Right forelimb (tissue), 1 donor: ENCODE data around the gene HOXD10.

Experiments used
- DNase-seq: peaks from one replicate; pipeline ENCODE4 v3.0.0-alpha.2; 2018

Gene HOXD10

DNA sequence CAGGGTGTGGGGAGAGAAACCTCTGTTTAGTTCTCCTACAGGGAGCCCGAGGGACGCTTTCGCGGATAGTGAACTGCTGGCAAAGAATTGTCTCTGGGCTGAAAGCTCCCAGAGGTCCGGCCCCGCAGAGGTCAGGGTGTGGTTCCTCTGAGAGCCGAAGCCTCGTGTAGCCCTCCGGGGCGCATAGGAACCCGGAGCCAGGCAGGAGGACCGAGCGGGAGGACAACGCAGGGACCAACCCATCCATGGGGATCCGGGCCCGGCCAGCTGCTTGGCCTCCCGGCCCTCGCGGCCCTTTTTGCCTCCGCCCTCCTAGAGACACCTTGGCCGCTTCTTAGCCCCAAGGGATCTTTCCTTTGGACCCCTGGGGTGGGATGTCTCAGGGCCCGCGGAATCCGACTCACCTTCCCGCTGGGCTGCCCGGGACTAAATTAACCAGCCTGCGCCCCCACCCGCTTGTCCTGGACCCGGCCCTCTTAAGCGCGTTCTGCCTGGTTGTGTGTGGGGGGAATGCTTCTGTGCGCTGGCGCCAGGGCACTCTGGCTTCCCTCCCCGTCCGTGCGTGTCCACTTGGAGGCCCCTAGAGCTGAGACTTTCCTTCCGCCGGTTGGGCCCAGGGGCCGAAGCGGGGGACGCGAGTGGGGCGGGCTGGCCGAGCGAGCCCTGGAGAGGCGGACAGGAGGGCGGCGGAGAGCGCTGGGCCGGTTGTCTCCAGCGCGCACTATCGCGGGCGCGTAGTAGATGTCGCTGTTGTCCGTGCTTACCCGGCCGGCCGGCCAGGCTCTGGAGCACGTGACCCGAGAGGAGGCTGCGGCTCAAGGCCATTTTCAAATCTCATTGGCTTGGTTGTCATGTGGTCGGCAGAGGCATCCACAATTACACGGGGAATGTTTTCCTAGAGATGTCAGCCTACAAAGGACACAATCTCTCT lies at the start of gene HOXD10:
TSS of gene HOXD10 (plus strand) at position 896 of the 931 bp plus-strand sequence. CDS start 56 bp downstream, outside the sequence.
- DNase-seq = peak; percentile 92

DNA sequence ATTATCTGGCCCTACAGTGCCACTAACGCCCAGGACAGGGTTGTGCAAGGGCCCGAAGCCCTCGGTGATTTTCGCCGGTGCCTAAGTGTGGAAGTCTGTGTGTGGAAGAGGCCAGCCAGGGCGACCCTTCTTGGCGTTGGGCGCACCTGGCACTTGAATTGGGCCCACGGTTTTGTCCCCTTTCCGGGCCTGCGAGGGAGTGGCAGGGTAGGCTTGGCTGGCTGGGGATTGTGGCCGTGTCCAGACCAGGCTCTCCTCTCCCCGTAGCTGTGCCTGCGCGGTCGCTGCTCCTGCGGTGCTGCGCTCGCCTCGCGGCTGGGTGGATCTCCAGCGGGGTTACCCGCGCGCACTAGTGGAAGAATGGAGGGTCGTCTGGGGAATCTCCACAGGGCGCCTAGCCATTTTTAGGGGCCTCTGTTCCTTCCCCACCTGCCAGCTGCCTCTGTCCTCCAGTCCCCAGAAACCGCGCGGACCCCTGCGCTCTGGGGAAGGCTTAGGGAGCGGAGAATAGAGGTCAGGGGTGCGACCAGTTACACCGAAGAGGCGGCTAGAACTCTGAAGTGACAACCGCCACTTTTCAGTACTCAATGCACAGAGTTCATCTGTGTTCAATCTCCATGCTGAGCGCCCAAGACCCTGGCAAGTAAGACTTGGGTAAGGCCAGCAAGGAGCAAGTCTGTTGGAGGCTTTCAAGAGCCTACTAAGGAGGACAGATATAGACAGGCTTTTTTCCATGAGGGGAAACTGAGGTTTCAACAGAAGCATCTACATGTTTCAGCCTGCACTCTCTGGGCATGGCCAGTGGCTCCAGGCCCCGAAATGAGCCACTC lies 48.8 kb upstream of the HOXD10 start:
- peak; percentile 57 for DNase-seq

DNA sequence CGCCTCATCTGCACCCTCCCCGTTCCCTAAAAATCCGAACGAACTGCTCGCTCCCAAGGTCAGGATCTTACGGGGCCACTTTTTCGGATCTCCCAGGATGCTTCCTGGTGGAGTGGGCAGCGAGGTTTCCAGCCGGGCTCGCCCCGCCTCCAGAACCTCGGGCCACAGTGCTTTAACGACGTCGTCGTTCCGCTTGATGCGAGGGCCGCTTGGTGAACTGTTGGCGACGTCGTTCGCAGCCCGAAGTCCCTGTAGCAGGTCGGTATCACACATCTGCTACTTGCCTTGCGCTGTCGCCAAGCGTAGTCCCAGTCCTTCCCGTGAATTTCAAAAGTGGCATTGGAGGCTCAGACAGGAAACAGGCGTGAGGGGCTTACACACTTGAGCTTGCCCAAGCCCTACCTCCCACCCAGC lies 48.2 kb upstream of the HOXD10 start:
- DNase-seq = peak; percentile 44

DNA sequence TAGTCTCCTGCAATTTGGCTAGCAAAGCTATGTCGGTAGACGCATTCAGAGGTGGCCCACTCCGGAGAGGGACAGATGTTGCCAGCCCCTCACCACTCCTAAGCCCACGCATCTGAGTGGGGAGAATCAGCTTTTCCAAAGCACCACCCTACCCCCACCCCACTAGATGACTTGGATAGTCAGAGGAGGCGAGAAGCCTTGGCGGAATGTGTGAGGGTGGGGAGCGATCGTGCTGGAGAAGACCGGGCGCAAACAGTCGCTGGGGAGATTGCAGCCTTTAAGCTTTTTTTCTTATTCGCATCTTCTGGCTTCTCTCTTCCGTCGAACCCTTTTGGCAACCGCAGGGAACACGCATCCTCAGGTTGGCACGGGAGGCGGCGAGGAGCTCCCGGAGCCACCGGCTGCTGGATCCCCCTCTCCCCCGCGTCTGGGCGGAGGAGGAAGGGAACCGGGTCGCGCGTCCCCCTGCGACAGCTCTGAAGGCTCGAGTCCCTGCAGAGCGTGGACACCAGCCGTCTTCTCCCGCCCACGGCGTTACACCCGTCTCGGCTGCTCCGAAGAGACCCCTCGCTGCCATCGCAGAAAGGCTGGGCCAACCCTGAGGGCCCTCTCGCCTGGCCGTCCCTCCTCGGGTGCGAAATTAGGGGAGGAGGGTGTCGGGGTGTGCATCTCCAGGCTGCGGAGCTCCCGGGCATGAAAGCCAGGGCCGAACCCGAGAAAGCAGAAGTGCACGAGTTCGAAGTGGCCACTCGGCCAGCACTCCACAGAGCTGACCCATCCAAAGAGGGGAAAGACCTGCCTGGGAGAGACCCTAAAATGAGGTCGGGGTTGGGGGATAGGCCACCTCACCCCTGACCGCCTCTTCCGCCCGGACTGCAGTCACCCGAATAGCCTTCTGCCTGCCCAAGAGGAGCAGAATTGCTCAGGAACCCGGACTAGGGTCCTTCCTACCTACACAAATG lies 45.0 kb upstream of the HOXD10 start:
- peak; percentile 46 for DNase-seq

DNA sequence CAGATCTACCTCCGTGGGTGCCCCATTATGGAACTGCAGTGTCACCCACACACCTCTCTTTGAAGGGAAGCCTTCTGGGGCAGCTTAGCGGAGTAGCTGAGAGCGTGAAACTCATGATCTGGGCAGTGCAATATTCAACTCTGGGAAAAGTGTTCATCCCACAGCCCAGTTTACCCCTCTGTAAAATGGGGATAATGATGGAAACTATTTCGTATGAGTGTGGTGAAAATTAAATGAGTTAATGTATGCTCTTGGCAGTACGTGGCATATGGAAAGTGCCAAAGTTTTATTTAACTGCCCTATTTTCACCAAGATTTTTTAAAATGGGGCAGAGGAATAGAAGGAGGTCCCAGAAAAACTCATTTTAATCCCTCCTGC lies 44.3 kb upstream of the HOXD10 start:
- DNase-seq = no peak

DNA sequence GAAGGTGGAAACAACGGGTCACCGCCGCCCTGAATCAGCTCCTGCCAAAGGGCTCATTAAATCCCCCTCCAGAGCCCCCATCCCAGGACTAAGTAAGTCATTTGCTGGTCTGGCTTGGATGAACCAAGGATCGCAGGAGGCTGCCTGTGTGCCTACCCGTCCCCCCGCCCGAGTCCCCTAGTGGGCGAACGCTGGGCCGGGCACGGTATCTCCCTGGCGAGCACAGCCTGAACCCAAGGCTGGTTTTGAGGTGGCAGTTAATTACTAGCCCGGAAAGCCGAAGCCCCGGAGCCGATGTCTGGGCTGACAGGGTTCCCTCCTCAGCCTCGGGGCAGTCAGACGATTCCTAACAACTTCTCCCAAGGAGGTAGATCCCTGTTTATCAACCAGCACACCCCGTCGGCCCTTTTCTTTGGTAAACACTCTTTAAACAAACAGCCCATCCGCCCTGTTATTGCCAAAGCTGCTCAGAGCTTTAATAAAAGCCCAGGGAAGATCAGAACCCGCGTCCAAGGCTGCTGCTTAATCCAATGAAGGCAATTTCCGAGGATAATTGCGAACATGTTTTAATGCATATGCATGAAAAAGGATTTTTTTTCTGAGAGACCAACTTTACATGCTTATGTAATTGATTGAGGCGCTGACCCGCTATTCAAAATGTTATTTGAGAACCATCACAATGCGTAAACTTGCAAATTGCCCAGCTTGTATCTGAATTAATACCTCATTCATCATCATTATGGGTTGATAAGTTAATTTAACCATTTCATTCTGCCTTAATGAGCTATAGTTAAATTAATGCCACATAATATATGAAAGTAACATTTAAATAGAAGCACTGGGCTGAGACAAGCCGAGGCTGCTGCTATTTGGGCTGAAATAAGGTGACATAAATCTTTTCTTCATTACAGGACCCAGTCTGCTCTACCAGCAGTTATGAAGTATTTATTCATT lies 43.4 kb upstream of the HOXD10 start:
- peak; percentile 45 for DNase-seq

DNA sequence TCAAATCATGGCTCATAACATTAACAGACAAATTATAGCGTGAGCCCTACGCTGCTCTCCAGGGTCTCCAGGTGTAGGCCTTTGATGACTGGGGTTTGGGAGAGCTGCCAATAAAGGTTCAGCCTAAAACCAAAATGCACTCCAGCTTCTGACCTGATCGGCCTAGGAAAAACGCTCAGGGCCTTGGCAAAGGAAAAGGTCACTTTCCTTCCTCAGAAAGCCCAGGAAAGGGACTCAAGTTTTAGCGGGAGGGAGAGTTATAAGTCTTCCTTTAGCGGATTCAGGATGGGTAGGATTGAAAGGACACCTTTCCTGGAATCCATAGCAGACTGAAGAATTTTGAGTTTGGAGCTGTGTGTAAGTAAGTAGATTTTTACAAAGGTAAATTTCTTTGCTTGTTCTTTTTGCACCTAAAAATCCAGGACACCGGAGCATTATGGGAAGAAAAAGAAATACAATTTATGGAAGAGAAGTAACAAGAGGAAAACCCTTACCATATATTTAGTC lies 41.6 kb upstream of the HOXD10 start:
- DNase-seq = no peak

DNA sequence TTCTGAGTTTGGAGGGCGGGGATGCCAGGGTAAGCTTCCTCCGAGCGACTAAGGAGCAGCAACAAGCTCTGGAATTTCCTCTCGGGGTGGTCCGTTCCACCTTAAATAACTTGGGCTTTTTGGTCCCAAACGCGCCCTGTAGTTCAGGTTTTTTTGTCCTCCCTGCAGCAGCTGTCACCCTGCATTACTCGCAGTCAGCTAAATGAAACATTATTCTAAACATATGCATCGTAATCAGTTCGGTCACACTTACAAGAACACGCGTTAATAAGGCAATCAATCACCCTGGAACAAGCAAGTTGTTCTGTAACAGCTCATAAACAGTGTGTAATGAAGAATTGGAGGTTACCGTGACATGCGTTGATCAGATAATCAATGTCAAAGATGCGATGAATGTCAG lies 41.1 kb upstream of the HOXD10 start:
- peak; percentile 57 for DNase-seq

DNA sequence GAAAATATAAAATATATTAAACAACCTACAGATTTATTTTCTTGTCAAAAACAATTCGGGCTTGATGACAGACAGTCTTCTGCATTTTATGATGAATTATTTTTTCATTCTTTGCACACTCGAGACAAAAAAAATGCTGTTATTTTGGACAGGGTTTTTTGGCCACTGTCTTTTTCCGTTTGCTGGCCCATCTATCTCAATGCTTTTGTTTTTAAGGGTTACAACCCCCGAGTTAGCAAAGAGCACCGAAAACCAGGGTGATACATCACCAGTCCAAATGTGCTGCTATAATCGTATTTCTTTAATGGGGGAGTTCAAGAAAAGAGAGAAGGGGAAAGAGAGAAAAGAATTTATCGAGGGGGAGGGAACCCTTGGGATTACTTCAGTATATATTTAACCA lies 40.5 kb upstream of the HOXD10 start:
- DNase-seq = no peak

DNA sequence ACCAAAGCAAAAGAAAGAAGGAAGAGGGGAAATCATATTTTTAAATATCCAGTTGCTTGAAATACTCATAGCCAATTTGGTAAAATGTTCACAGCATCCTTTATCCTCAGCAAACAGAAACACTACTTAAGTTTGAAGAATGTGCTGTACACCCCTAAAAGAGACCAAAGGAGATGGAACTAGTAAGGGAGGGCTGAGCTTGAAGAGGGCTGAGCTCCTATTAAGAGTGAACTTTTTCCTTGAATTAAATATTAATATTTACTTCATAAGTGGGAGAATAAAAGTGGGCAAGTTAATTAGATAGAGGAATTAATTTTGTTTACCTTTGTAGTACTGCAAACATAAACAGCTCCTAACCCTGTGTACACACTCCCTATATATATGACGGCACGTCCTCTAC lies 39.8 kb upstream of the HOXD10 start:
- DNase-seq = no peak

DNA sequence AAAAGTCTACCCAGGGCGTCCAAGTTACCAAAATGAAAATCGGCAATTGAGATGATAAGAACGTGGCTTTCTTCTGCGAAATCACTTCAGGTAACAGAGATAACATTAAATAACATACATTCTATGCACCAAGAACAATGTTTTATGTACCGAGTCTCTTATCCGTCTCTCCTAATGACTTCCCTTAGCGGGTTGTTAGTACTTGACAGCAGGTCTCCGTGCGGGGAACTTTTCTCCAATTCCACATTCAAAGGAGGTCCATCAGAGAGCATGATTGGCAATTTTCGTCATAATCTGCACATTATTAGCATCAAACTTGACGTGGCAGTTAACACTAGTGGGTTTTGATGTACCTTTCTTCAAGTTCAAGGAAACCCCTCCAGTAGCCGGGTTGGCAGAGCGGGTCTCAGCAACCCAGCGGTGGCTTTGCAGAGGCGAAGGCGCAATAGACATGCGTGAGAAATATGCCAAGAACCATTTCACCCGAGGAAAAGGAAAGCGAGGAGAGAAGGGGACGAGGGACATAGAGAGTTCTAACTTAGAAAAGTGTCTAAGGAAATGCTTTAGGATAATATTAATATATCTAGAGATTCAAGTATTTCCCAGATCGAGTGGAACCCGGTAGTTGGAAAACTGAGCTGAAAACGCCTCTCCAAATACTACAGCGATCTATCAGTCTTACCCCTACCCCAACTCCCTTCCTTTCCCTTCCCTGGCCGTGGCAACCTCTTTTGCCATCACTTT lies 37.9 kb upstream of the HOXD10 start:
- DNase-seq = peak; percentile 46

DNA sequence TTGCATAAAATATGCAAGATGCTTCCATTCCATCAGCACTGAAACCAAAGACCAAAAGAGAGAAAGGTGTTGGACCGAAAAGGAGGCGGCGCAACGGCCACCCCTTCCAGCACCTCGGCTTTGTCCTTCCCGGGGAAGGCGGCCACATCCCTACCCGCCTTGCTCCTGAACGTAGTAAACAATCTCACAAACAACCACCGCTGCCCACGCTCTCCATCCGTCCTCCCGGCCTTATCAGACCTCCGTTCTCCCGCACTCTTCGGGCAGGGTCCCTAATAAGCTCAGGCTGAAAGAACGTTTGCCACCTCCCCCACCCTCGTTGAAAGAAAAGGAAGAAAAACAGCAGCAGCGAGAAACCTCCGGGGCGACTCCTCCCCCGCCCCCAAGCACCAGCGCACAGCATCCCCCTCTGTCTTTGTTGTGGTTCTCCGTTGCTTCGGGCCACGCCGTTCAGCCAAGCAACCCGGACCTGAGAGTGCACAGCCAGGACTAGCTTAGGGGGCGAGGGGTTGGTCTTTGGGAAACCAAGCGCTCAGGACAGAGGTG lies 37.2 kb upstream of the HOXD10 start:
- DNase-seq = no peak

DNA sequence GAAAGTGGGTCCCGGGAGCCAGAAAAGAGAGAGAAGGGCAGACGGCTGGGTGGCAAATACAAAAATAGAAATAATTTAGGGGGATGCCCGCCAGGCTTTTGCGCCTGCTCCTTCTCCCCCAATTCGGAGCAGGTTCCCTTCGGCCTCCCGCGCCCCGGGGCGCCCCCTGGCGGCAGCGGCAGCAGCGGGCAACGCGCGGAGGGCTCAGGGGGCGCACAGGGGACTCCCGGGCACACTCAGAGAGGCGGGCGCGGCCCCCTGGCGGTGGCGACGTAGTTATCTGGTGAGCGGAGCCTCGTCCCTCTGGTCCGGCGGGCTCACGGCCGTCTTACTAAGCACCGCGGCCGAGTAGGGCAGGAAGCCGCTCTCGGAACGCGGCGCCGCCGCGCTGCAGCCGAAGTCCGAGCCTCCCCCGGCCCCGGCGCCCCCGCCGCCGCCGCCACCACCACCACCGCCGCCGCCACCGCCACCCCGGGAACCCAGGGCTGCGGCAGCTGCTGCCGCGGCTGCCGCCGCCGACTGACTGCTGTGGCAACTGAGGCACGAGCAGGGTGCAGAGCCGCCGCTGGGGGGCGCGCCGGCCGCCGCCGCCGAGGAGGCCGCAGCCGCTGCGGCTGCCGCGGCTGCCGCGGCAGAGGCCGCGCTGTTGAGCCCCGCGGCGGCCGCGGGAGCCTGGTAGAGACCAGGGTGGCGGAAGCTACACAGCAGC lies 36.6 kb upstream of the HOXD10 start:
- DNase-seq = peak; percentile 73

DNA sequence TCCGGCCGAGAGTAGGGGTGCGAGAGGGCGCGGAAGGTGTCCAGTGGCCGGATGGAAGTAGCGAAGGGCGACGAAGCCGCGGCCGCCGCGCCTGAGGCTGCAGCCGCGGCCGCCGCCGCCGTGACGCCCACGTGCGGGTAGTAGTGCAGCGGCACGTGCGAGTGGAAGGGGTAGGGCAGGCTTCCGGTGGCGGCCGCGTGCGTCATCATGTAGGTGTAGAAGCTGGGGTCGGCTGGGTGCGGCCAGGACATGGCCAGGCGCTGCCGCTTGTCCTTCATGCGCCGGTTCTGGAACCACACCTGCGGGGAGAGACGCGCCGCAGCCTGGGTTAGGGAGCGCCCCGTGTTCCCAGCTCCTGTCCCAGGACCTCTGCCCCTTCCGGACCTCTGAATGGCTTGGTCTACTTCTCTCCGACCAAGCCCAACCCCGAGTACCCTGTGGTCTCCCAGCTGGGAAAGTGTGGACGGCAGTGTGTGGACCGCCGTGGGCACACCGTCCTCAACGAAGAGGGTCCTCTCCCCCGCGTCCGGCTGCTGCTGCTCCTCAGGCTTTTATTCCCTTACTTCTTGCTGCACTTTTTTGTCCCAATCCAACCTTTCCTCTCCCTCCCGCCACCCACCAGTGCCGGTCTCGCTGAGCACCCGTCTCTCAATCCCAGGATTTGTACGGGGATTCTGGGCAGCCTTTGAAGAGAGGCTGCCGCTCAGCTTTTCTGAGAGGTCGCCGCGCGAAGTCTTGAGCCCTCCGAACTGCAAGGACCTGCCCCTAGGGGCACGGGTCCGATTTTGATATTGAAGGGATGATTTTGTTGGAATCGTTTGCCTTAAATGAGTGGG lies 35.8 kb upstream of the HOXD10 start:
- DNase-seq = peak; percentile 65

DNA sequence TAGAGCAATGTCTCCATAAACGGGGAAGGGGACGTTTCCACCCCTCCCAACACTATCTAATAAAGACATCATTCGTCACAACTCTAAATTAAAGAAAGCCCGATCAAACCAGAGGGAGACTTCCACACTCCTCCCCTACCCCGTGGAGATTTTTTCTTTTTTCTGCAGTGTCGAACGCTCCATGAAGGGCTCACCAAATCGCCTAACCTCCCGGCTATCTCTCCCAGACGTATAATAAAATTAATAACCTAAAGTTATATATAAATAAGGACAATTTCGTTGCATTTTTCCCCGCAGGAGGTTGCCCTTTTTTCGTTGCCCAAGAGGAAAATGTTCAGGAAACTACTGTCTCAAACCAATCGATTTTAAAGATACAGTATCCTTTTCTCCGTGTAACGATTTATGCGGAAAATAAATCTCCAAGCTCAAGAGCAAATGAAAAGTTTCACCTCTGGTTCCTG lies 35.2 kb upstream of the HOXD10 start:
- DNase-seq = no peak

DNA sequence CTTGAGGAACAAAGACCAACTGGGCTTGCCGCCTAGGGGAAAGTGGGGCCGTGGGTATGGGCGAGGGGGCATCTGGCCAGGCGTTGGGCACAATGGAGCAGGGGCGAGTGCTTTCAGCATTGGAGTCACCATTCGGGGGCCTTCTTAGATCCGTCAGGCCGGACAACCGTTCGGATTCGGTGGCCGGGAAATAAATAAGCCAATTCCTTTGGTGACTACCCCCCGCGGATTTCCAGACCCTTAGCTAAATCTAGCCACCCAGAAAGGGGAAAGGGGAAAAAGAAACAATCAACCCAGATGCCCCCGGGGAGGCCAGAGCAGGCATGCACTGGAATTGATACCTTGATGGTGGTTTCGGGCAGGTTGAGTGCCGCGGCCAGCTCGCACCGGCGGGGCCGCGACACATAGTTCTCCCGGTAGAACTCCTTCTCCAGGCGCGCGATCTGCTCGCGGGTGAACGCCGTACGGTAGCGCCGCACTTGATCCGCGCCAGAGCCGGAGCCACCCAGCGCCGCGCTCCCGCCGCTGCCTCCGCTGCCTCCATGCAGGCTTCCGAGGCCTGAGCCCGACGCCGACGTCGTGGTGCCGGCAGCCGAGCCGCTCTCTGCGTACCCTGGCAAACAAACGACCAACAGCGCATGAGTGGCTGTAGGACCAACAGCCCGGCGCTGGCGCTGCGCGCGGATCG lies 34.6 kb upstream of the HOXD10 start:
- peak; percentile 79 for DNase-seq

DNA sequence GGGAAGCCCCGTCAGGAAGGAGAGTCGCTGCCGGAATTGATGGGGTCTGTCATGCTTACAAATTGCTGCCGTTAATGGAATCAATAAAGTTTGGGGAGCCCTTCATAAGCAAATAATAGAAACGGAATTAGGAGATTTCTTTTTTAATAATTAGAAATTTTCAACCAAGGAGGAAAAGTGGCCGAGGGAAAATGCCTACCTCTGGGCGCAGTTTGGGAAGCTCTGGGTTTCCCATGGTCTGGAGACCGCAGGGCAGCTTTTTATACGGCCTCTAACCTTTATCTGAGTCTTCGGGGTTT lies 34.1 kb upstream of the HOXD10 start:
- no peak for DNase-seq
